C4-2B (cell line): ENCODE measurements around the gene RPTOR.

ENCODE experiments used
- ZFX ChIP-seq: fragments of 450-650 bp; IDR thresholded peaks from 2 replicates; pipeline ENCODE4 v1.6.1; 2017
- TF ChIP-seq, protein P1 (sequence below): fragments of 450-650 bp; conservative IDR thresholded peaks from 2 replicates; pipeline ENCODE4 v1.5.1; 2017; ENCODE audit warnings: mild to moderate bottlenecking

DNA sequence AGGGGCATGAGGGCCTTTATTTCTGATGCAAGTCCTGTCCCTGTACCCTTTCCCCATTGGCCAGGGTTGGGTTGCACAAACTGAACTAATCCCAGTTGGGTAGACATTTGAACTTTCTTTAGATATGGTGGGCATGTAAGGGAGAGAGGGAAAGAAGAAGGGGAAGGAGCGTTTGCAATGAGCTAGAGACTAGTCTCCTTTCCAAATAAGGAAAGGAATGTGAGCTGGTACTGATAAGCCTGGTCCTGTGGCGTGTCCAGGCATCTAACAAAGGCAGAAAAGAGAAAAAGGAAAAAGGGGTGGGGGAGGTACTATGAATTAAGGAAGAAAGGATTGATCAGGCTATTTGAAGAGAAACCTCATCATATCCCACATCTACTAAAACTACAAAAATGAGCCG is 467.3 kb downstream of the RPTOR start:
- TF ChIP-seq, protein P1, sequence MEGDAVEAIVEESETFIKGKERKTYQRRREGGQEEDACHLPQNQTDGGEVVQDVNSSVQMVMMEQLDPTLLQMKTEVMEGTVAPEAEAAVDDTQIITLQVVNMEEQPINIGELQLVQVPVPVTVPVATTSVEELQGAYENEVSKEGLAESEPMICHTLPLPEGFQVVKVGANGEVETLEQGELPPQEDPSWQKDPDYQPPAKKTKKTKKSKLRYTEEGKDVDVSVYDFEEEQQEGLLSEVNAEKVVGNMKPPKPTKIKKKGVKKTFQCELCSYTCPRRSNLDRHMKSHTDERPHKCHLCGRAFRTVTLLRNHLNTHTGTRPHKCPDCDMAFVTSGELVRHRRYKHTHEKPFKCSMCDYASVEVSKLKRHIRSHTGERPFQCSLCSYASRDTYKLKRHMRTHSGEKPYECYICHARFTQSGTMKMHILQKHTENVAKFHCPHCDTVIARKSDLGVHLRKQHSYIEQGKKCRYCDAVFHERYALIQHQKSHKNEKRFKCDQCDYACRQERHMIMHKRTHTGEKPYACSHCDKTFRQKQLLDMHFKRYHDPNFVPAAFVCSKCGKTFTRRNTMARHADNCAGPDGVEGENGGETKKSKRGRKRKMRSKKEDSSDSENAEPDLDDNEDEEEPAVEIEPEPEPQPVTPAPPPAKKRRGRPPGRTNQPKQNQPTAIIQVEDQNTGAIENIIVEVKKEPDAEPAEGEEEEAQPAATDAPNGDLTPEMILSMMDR = no peak
- TF ChIP-seq ZFX = no peak
